GM19455 (cell line): ENCODE measurements around the gene PPP1R13B.

Source experiments
- ATAC-seq: cut with Tn5 transposase; IDR thresholded peaks from one replicate; pipeline ENCODE4 v1.9.1; 2021; ENCODE audit not compliant: unreplicated experiment

Gene PPP1R13B

GRCh38 chr14:103746701-103747100 is 100.7 kb downstream of the PPP1R13B start:
- ATAC-seq, result no peak

- no peak for ATAC-seq
Measured at GRCh38 chr14:103745424-103745823, 102.0 kb downstream of the PPP1R13B start.

GRCh38 chr14:103744621-103745395 is 102.6 kb downstream of the PPP1R13B start:
- no peak for ATAC-seq

- ATAC-seq, result no peak
Measured at GRCh38 chr14:103743691-103744090, 103.7 kb downstream of the PPP1R13B start.

GRCh38 chr14:103742499-103743255 is 104.7 kb downstream of the PPP1R13B start:
- ATAC-seq, result no peak

GRCh38 chr14:103741876-103742275 is 105.5 kb downstream of the PPP1R13B start:
- ATAC-seq, result no peak

- ATAC-seq, result no peak
Measured at GRCh38 chr14:103740991-103741689, 106.2 kb downstream of the PPP1R13B start.

GRCh38 chr14:103739793-103740501 is 107.4 kb downstream of the PPP1R13B start:
- ATAC-seq, result no peak

GRCh38 chr14:103739466-103739792 is 107.9 kb downstream of the PPP1R13B start:
- no peak for ATAC-seq

GRCh38 chr14:103738701-103739451 is 108.5 kb downstream of the PPP1R13B start:
- ATAC-seq, result no peak

- ATAC-seq, result no peak
Measured at GRCh38 chr14:103738166-103738565, 109.2 kb downstream of the PPP1R13B start.

GRCh38 chr14:103737432-103738045 is 109.8 kb downstream of the PPP1R13B start:
- ATAC-seq, result no peak

GRCh38 chr14:103736546-103737431 is 110.6 kb downstream of the PPP1R13B start:
- ATAC-seq, result no peak

GRCh38 chr14:103735815-103736545 is 111.4 kb downstream of the PPP1R13B start:
- no peak for ATAC-seq

GRCh38 chr14:103735439-103735814 is 111.9 kb downstream of the PPP1R13B start:
- ATAC-seq, result no peak

- ATAC-seq, result no peak
Measured at GRCh38 chr14:103735022-103735421, 112.4 kb downstream of the PPP1R13B start.

- no peak for ATAC-seq
Measured at GRCh38 chr14:103734081-103734888, 113.1 kb downstream of the PPP1R13B start.

- no peak for ATAC-seq
Measured at GRCh38 chr14:103733651-103734050, 113.7 kb downstream of the PPP1R13B start.
